Kidney (tissue), 14 donors: ENCODE data around the gene MIS18A. TPM values are rescaled to one million over a fixed set of nuclear protein-coding genes. Genes with fewer than 3 reads are reported as not detected.

Experiments
- DNase-seq, 5 donors: peaks; one replicate each; pipeline ENCODE4 v3.0.0-alpha.2; 2013 to 2020
- FAIRE-seq: peaks from 2 replicates; lab custom pipeline; 2012; peaks lifted over from hg19 to GRCh38; lab: Jason Lieb, UNC
- H3K27ac ChIP-seq, 2 donors: one replicate each; pipeline ENCODE4 v1.7.0; 2013; ENCODE audit warnings: low read depth in 2 of 2, low read length in 2 of 2, inconsistent platforms in 1 of 2
- H3K27me3 ChIP-seq: one replicate; pipeline ENCODE4 v1.7.1; 2013; ENCODE audit warnings: low read length, inconsistent platforms; ENCODE audit not compliant: control insufficient read depth, insufficient read depth
- H3K36me3 ChIP-seq, 3 donors: one replicate each; pipeline versions ENCODE4 v1.7.0 to v1.7.1; 2013; ENCODE audit warnings: low read length in 3 of 3, control low read depth in 1 of 3, inconsistent platforms in 1 of 3; ENCODE audit not compliant: insufficient read depth in 3 of 3, control insufficient read depth in 2 of 3
- H3K4me1 ChIP-seq, 3 donors: one replicate each; pipeline versions ENCODE4 v1.7.0 to v1.7.1; 2013; ENCODE audit warnings: low read length in 3 of 3, inconsistent platforms in 1 of 3, low read depth in 1 of 3; ENCODE audit not compliant: control insufficient read depth in 2 of 3, insufficient read depth in 2 of 3
- H3K4me3 ChIP-seq, 3 donors: one replicate each; pipeline versions ENCODE4 v1.7.0 to v1.8.1; 2013; ENCODE audit warnings: low read length in 3 of 3, control low read depth in 1 of 3, inconsistent platforms in 1 of 3
- H3K9ac ChIP-seq, 3 donors: one replicate each; pipeline versions ENCODE4 v1.7.0 to v1.7.1; 2013; ENCODE audit warnings: low read length in 3 of 3, control low read depth in 1 of 3, inconsistent platforms in 1 of 3
- H3K9me3 ChIP-seq, 3 donors: one replicate each; pipeline versions ENCODE4 v1.7.0 to v1.7.1; 2013; ENCODE audit warnings: low read length in 3 of 3, control low read depth in 1 of 3, inconsistent platforms in 1 of 3; ENCODE audit not compliant: control insufficient read depth in 2 of 3, insufficient read depth in 1 of 3
- CTCF ChIP-seq: IDR thresholded peaks from 3 replicates; pipeline ENCODE4 v1.5.1; 2012; ENCODE audit warnings: mild to moderate bottlenecking, moderate library complexity, borderline replicate concordance; ENCODE audit not compliant: insufficient read depth; ENCODE audit errors: extremely low read depth
- intact Hi-C: fragments of 100-400 bp; cut with DNase I; formaldehyde crosslinking; loops from one replicate; pipeline ENCODE4 v1.11.1; 2022
- polyA plus RNA-seq: library from polyadenylated mRNA; stranded (reverse); fragments of 350-450 nt; fragmentation: Illumina TruSeq; extraction: RNeasy Lipid Tissue Mini Kit (QIAGEN cat#74804); gene quantifications from one replicate; pipeline ENCODE4 v1.2.3, GENCODE V29; 2014; ENCODE audit warnings: low read depth, low replicate concordance; ENCODE audit not compliant: insufficient read depth
- total RNA-seq: library from RNA; stranded (reverse); fragmentation: NEBNext Ultra II Directional; extraction: Animal tissue kit (Norgen Biotek cat#: 25700); gene quantifications from one replicate; pipeline ENCODE4 v1.2.1, GENCODE V29; 2021
- donor health status: control.
- donor health status: control.
- donor health status: control.
- donor health status: control.
- donor health status: control.
- donor health status: DM: yes; HTN: yes; CAD: no.
- donor health status: Normal renal cell carcinoma (clear cell type).

The MIS18A gene
- total and polyA plus RNA-seq, 2 donors from 2014 or later, result 6.2 to 7.0 TPM

DNA sequence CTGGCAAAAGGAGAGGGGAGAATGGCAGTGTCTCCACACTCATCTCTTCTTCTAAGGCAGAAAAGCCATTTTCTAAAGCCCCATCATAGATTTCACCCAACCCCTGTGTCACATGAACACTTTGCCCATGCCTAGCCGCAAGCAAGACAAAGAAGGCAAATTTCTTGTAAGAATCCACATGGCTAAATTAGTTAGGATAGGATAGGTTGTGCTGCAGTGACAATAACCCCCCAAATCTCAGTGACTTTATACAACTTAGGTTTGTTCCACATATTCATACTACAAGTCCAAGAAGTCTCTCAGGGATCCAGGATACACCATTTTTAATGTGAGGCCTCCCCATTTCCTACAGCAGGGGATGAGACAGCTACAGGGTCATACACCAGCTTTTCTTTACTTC lies 40.8 kb downstream of the MIS18A start:
- no peaks in the 10 kb centered on the region for H3K27me3 ChIP-seq
- no peak for DNase-seq
- intact Hi-C loops, result no loop called here
- no peak overlapping the region for H3K9ac ChIP-seq
- H3K4me1 ChIP-seq, result no peaks in the 10 kb centered on the region
- no peaks in the 10 kb centered on the region for H3K9me3 ChIP-seq
- no peak for TF ChIP-seq CTCF
- no peak overlapping the region for H3K27ac ChIP-seq
- no peaks in the 10 kb centered on the region for H3K36me3 ChIP-seq
- no peak overlapping the region for H3K4me3 ChIP-seq
- FAIRE-seq, result no peak

GRCh38 chr21:32237021-32237420 lies 41.8 kb downstream of the MIS18A start:
- Histone ChIP-seq H3K4me1 (no peaks in the 10 kb centered on the region), H3K27ac (no peak overlapping the region), H3K4me3 (no peak overlapping the region), H3K9ac (no peak overlapping the region), H3K9me3 (no peaks in the 10 kb centered on the region), H3K27me3 (no peaks in the 10 kb centered on the region), H3K36me3 (no peaks in the 10 kb centered on the region)
- no peak for TF ChIP-seq CTCF
- DNase-seq (no peak), FAIRE-seq (no peak)
- intact Hi-C loops, result no loop called here

GRCh38 chr21:32233722-32234301 lies 45.0 kb downstream of the MIS18A start:
- intact Hi-C loops, result no loop called here
- Histone ChIP-seq H3K36me3 (no peaks in the 10 kb centered on the region), H3K9me3 (no peaks in the 10 kb centered on the region), H3K27ac (no peak overlapping the region), H3K27me3 (no peaks in the 10 kb centered on the region), H3K4me3 (no peak overlapping the region), H3K9ac (no peak overlapping the region), H3K4me1 (no peaks in the 10 kb centered on the region)
- FAIRE-seq (no peak), DNase-seq (no peak)
- TF ChIP-seq CTCF, result no peak

DNA sequence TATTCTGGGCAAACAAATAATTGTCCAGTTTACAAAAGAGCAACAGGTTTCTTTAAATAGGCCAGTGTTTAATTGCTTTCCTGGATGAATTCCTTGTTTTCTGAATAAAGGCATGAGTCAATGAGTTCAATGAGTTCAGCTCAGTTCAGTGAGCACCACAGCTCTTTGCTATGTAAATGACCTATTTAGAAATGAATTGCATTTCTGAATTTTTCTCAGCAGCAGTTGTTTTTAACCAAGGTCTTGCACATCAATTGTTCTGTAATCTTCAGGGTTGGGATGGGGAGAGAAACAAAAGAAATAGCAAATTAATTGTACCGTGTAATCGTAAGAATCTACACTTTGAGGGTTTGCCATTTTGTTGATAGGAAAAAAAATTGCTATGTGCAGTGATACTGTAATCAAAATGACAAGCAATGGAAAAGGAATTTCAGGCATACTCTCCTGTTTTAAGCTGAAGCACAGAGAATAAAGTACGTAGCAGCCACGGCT lies 45.7 kb downstream of the MIS18A start:
- TF ChIP-seq CTCF, result no peak

More for the DNA sequence above, 45.7 kb downstream of the MIS18A start:
- intact Hi-C loops, result no loop called here
- Histone ChIP-seq H3K27me3 (no peaks in the 10 kb centered on the region), H3K4me1 (no peaks in the 10 kb centered on the region), H3K9me3 (no peaks in the 10 kb centered on the region), H3K9ac (no peak overlapping the region), H3K4me3 (no peak overlapping the region), H3K36me3 (no peaks in the 10 kb centered on the region), H3K27ac (no peak overlapping the region)
- no peak for DNase-seq
- FAIRE-seq, result no peak
